ENCODE data around the gene DUSP7. TPM values are rescaled to one million over a fixed set of nuclear protein-coding genes. Genes with fewer than 3 reads are reported as not detected.

DUSP7 gene
- total RNA-seq, 1 experiment from 2014 or later = 11.1 TPM

DNA sequence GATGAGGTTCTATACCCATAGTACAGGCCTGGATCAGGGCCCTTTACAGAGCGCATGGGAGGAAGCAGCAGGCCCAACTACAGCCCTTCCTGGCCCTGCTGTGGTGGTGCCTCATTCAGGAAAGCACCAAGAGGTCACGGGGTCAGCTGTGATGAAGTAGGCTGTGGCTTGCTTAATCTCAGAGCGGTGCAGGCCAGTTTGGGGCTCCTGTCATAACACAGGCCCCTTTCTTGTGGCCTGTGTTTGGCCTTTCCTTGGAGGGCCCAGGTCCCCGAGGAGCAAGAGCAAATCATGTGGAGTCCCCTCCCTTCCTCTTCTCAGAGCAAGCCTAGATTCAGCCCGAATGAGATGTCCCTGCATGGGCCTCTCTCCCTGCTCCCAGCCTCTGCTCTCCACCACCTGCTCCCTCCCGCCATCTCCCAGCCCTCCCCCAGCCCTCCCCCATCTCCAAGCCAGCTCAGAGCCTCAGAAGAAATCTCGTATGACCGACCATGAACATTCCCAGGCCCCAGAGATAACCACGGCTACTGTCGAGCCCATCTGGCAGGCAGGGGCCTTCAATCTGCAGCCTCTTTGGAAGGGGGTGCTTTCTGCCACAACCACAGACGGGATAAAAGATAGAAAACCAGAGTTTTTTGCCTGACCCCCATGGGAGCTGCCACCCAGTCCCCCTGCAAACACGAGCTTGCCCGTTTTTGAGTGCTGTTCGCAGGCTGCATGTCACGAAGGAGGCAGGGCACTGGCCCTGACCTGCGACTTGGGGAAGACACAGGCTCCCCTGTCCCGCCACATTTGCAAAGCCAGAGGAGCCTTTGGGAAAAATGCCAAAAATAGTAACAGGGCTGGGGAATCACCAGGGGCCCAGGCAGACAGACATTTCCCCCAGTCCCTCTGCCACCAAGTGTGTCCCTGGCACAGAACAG, 32.3 kb upstream of the DUSP7 start:
- no peaks in the 10 kb centered on the region for H3K36me3 ChIP-seq (ENCODE audit: insufficient read depth, low read length)
- H3K27ac ChIP-seq (ENCODE audit: low read length) = no peak overlapping the region
- H3K79me2 ChIP-seq (ENCODE audit: low read length) = no peaks in the 10 kb centered on the region
- no peak overlapping the region for H3K9ac ChIP-seq (ENCODE audit: low read length)
- no peak overlapping the region for H2AFZ ChIP-seq (ENCODE audit: low read length)
- H3K9me2 ChIP-seq (replicated peaks; ENCODE audit: insufficient read depth, low read length) = no peaks in the 10 kb centered on the region
- H3K4me3 ChIP-seq (ENCODE audit: low read length) = no peak overlapping the region
- H4K20me1 ChIP-seq (ENCODE audit: insufficient read depth, low read depth, low read length) = no peaks in the 10 kb centered on the region
- no peaks in the 10 kb centered on the region for H3K4me1 ChIP-seq (ENCODE audit: low read length)
- no peak for DNase-seq
- no peaks in the 10 kb centered on the region for H3K27me3 ChIP-seq (ENCODE audit: low read length)
- H3K9me3 ChIP-seq (ENCODE audit: low read length) = no peaks in the 10 kb centered on the region
- no peak overlapping the region for H3K4me2 ChIP-seq (ENCODE audit: low read depth, low read length, poor library complexity, severe bottlenecking)

DNA sequence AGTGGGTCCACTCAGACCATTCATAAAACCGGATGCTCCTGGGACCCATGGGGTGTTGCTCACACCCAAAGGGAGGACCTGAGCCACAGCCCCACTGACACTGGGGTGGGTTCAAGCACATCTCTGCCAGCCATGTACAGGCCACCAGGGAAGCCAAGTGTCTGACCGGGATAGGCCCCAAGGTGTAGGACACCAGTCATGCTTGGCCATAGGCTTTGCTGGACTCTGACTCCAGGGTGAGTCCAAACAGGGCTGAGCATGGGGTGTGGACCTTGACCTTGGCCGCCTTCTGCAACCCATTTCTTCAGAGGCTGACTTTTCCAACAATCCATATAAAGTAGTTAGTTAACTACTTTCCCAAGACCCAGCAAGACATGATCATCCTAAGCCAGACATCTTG, 31.4 kb upstream of the DUSP7 start:
- no peak overlapping the region for H3K9ac ChIP-seq (ENCODE audit: low read length)
- no peak overlapping the region for H3K27ac ChIP-seq (ENCODE audit: low read length)
- H3K79me2 ChIP-seq (ENCODE audit: low read length) = no peaks in the 10 kb centered on the region
- no peak overlapping the region for H3K4me3 ChIP-seq (ENCODE audit: low read length)
- no peak overlapping the region for H3K4me2 ChIP-seq (ENCODE audit: low read depth, low read length, poor library complexity, severe bottlenecking)
- no peak overlapping the region for H2AFZ ChIP-seq (ENCODE audit: low read length)
- no peaks in the 10 kb centered on the region for H3K36me3 ChIP-seq (ENCODE audit: insufficient read depth, low read length)
- H3K27me3 ChIP-seq (ENCODE audit: low read length) = no peaks in the 10 kb centered on the region
- no peaks in the 10 kb centered on the region for H3K4me1 ChIP-seq (ENCODE audit: low read length)
- no peaks in the 10 kb centered on the region for H3K9me2 ChIP-seq (replicated peaks; ENCODE audit: insufficient read depth, low read length)
- H4K20me1 ChIP-seq (ENCODE audit: insufficient read depth, low read depth, low read length) = no peaks in the 10 kb centered on the region
- no peak for DNase-seq
- no peaks in the 10 kb centered on the region for H3K9me3 ChIP-seq (ENCODE audit: low read length)

GRCh38 chr3:52086976-52087663, 30.7 kb upstream of the DUSP7 start:
- H4K20me1 ChIP-seq (ENCODE audit: insufficient read depth, low read depth, low read length) = no peaks in the 10 kb centered on the region
- H3K36me3 ChIP-seq (ENCODE audit: insufficient read depth, low read length) = no peaks in the 10 kb centered on the region
- H3K4me1 ChIP-seq (ENCODE audit: low read length) = no peaks in the 10 kb centered on the region
- H3K4me2 ChIP-seq (ENCODE audit: low read depth, low read length, poor library complexity, severe bottlenecking) = no peak overlapping the region
- no peaks in the 10 kb centered on the region for H3K79me2 ChIP-seq (ENCODE audit: low read length)
- no peak for DNase-seq
- no peaks in the 10 kb centered on the region for H3K27me3 ChIP-seq (ENCODE audit: low read length)
- no peaks in the 10 kb centered on the region for H3K9me3 ChIP-seq (ENCODE audit: low read length)
- H2AFZ ChIP-seq (ENCODE audit: low read length) = no peak overlapping the region
- H3K9ac ChIP-seq (ENCODE audit: low read length) = no peak overlapping the region
- no peaks in the 10 kb centered on the region for H3K9me2 ChIP-seq (replicated peaks; ENCODE audit: insufficient read depth, low read length)
- no peak overlapping the region for H3K4me3 ChIP-seq (ENCODE audit: low read length)
- no peak overlapping the region for H3K27ac ChIP-seq (ENCODE audit: low read length)

DNA sequence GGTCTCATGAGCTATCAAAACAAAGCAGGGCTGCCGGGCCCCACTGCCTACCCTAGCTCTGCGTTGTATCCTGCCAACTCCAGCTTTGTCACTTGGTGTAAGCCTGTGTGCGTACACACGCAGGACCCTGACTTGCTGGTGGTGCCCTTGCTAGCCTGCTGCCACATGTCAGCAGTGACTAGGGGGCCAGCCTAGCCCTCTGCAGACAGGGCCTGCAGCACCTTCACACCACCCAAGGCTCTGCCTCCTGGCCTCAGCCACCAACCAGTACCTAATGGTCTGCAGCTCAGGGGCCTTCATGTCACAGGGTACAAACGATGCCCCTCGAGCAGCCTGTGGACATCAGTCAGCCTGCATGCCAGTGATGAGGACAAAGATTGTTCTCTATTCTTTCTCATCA, 30.1 kb upstream of the DUSP7 start:
- Histone ChIP-seq H3K4me3 (ENCODE audit: low read length) (no peak overlapping the region), H2AFZ (ENCODE audit: low read length) (no peak overlapping the region), H3K9me2 (replicated peaks; ENCODE audit: insufficient read depth, low read length) (no peaks in the 10 kb centered on the region), H3K9ac (ENCODE audit: low read length) (no peak overlapping the region), H3K79me2 (ENCODE audit: low read length) (no peaks in the 10 kb centered on the region), H3K4me1 (ENCODE audit: low read length) (no peaks in the 10 kb centered on the region), H4K20me1 (ENCODE audit: insufficient read depth, low read depth, low read length) (no peaks in the 10 kb centered on the region), H3K4me2 (ENCODE audit: low read depth, low read length, poor library complexity, severe bottlenecking) (no peak overlapping the region), H3K36me3 (ENCODE audit: insufficient read depth, low read length) (no peaks in the 10 kb centered on the region), H3K9me3 (ENCODE audit: low read length) (no peaks in the 10 kb centered on the region), H3K27me3 (ENCODE audit: low read length) (no peaks in the 10 kb centered on the region), H3K27ac (ENCODE audit: low read length) (no peak overlapping the region)
- DNase-seq = no peak

DNA sequence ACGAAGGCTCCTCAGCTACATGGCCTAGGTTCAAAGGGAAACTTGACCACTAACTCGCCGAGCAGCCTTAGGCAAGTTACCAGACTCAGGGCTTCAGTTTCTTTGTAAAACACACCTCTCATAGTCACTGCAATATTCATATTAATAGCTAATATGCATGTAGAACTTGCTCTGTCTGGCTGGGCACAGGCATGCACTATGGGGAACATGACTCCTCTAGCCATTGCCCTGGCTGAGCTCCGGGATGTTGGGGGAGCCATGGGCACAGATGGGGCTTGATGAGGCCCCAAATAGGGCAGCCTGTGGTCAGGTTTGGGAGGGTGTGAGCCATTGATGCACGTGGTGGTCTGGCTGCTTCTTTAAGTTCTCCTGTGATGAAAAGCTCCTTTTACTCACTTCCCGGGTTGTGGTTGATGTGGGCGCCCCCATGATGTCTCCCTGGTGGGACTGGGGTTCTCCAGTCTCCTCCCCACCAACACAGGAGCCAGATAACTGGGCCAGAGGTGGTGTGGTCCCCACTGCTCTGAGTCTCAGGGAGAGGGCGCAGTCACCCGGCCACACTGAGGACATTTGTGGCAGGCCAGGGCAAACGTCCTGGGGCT, 29.4 kb upstream of the DUSP7 start:
- Histone ChIP-seq H3K4me2 (ENCODE audit: low read depth, low read length, poor library complexity, severe bottlenecking) (no peak overlapping the region), H3K9me2 (replicated peaks; ENCODE audit: insufficient read depth, low read length) (no peaks in the 10 kb centered on the region)
- DNase-seq = no peak

GRCh38 chr3:52084954-52085680, 28.7 kb upstream of the DUSP7 start:
- Histone ChIP-seq H3K27me3 (ENCODE audit: low read length) (no peaks in the 10 kb centered on the region), H3K4me2 (ENCODE audit: low read depth, low read length, poor library complexity, severe bottlenecking) (no peak overlapping the region)

More for the DNA sequence above, 29.4 kb upstream of the DUSP7 start:
- Histone ChIP-seq H4K20me1 (ENCODE audit: insufficient read depth, low read depth, low read length) (no peaks in the 10 kb centered on the region), H3K4me3 (ENCODE audit: low read length) (no peak overlapping the region), H3K9me3 (ENCODE audit: low read length) (no peaks in the 10 kb centered on the region), H3K27ac (ENCODE audit: low read length) (no peak overlapping the region), H3K27me3 (ENCODE audit: low read length) (no peaks in the 10 kb centered on the region), H3K4me1 (ENCODE audit: low read length) (no peaks in the 10 kb centered on the region), H2AFZ (ENCODE audit: low read length) (no peak overlapping the region), H3K9ac (ENCODE audit: low read length) (no peak overlapping the region), H3K36me3 (ENCODE audit: insufficient read depth, low read length) (no peaks in the 10 kb centered on the region), H3K79me2 (ENCODE audit: low read length) (no peaks in the 10 kb centered on the region)

GRCh38 chr3:52084216-52084945, 28.0 kb upstream of the DUSP7 start:
- no peak for DNase-seq
- H3K9ac ChIP-seq (ENCODE audit: low read length) = no peak overlapping the region
- H4K20me1 ChIP-seq (ENCODE audit: insufficient read depth, low read depth, low read length) = no peaks in the 10 kb centered on the region
- H3K9me2 ChIP-seq (replicated peaks; ENCODE audit: insufficient read depth, low read length) = no peaks in the 10 kb centered on the region
- no peaks in the 10 kb centered on the region for H3K4me1 ChIP-seq (ENCODE audit: low read length)
- H3K27me3 ChIP-seq (ENCODE audit: low read length) = no peaks in the 10 kb centered on the region
- H3K79me2 ChIP-seq (ENCODE audit: low read length) = no peaks in the 10 kb centered on the region
- H3K27ac ChIP-seq (ENCODE audit: low read length) = no peak overlapping the region
- no peaks in the 10 kb centered on the region for H3K36me3 ChIP-seq (ENCODE audit: insufficient read depth, low read length)
- H3K4me3 ChIP-seq (ENCODE audit: low read length) = no peak overlapping the region
- H3K4me2 ChIP-seq (ENCODE audit: low read depth, low read length, poor library complexity, severe bottlenecking) = no peak overlapping the region
- H3K9me3 ChIP-seq (ENCODE audit: low read length) = no peaks in the 10 kb centered on the region
- H2AFZ ChIP-seq (ENCODE audit: low read length) = no peak overlapping the region

More at GRCh38 chr3:52084954-52085680, 28.7 kb upstream of the DUSP7 start:
- H4K20me1 ChIP-seq (ENCODE audit: insufficient read depth, low read depth, low read length) = no peaks in the 10 kb centered on the region
- H2AFZ ChIP-seq (ENCODE audit: low read length) = no peak overlapping the region
- H3K4me3 ChIP-seq (ENCODE audit: low read length) = no peak overlapping the region
- no peaks in the 10 kb centered on the region for H3K79me2 ChIP-seq (ENCODE audit: low read length)
- no peak for DNase-seq
- H3K9me2 ChIP-seq (replicated peaks; ENCODE audit: insufficient read depth, low read length) = no peaks in the 10 kb centered on the region
- H3K9ac ChIP-seq (ENCODE audit: low read length) = no peak overlapping the region
- no peaks in the 10 kb centered on the region for H3K4me1 ChIP-seq (ENCODE audit: low read length)
- no peaks in the 10 kb centered on the region for H3K36me3 ChIP-seq (ENCODE audit: insufficient read depth, low read length)
- no peaks in the 10 kb centered on the region for H3K9me3 ChIP-seq (ENCODE audit: low read length)
- no peak overlapping the region for H3K27ac ChIP-seq (ENCODE audit: low read length)

Data from Karpas-422 (cell line).